H1 (cell line): ENCODE measurements around the gene BCAR3. TPM values are rescaled to one million over a fixed set of nuclear protein-coding genes. Genes with fewer than 3 reads are reported as not detected.

ENCODE experiments used
- BCL11A ChIP-seq, 2 experiments: IDR thresholded peaks; one replicate each; pipeline ENCODE4 v1.6.1; 2011; ENCODE audit warnings: low read depth in 2 of 2, low read length in 2 of 2, mild to moderate bottlenecking in 2 of 2
- CBX5 ChIP-seq: fragments of 300-800, 300-1000 bp; sonication (generic); IDR thresholded peaks from 2 replicates; pipeline ENCODE4 v1.7.1; 2016; ENCODE audit warnings: antibody characterized with exemption, low read length, low read depth
- CTCF ChIP-seq, 3 experiments: IDR thresholded peaks; 1 replicate in 2 of 3; 2 replicates in 1 of 3; pipeline versions ENCODE4 v1.5.1 to v1.6.1; 2011; ENCODE audit warnings: low read length in 3 of 3, mild to moderate bottlenecking in 3 of 3, inconsistent platforms in 2 of 3, low read depth in 1 of 3, moderate library complexity in 1 of 3; ENCODE audit not compliant: insufficient read depth in 1 of 3; ENCODE audit errors: control extremely low read depth in 1 of 3
- HDAC6 ChIP-seq: IDR thresholded peaks from one replicate; pipeline ENCODE4 v1.7.1; 2012; ENCODE audit warnings: low read depth, mild to moderate bottlenecking, inconsistent platforms, low read length, moderate library complexity
- RNF2 ChIP-seq: fragments of 200-900, 300-1000 bp; sonication (generic); IDR thresholded peaks from 2 replicates; pipeline ENCODE4 v1.7.1; 2016; ENCODE audit warnings: borderline replicate concordance, low read depth, mild to moderate bottlenecking, antibody characterized with exemption, low read length; ENCODE audit not compliant: poor library complexity, severe bottlenecking; ENCODE audit errors: missing control alignments
- TEAD4 ChIP-seq: IDR thresholded peaks from 2 replicates; pipeline ENCODE4 v1.6.1; 2012; ENCODE audit warnings: low read depth, low read length, inconsistent platforms, mixed read lengths
- polyA plus RNA-seq, 7 experiments: library from polyadenylated mRNA; depleted of rRNA in 3 of 7; stranded (reverse) in 5 of 7; unstranded in 2 of 7; fragments of >200 nt in 5 of 7; fragments of 200-250 nt in 2 of 7; gene quantifications; 1 replicate in 5 of 7; 2 replicates in 1 of 7; 4 replicates in 1 of 7; pipeline versions ENCODE4 v1.2.1 to v1.2.3, GENCODE V29; 2011 to 2013; ENCODE audit warnings: missing spikeins in 2 of 7, mixed read lengths in 2 of 7
- total RNA-seq: library from RNA; stranded (reverse); fragmentation: NEBNext Ultra II Directional; extraction: Animal tissue kit (Norgen Biotek cat#: 25700); gene quantifications from 2 replicates; pipeline ENCODE4 v1.2.1, GENCODE V29; 2021

Gene BCAR3
- total and polyA plus RNA-seq, 2 of the 8 experiments (the other 6 are each of a cell fraction or from before 2014, with no cell fraction given): 5.6 to 9.2 TPM

GRCh38 chr1:93665015-93665414 is 16.6 kb downstream of the BCAR3 start (continued):
- no peak for TF ChIP-seq RNF2
- TF ChIP-seq HDAC6: no peak
- TF ChIP-seq CTCF (IDR thresholded peaks at IDR 0.05; ENCODE audit: control extremely low read depth in 1 of 3, insufficient read depth in 1 of 3, low read depth in 1 of 3, low read length in 3 of 3): no peak
- TF ChIP-seq BCL11A (IDR thresholded peaks at IDR 0.05; ENCODE audit: low read depth in 2 of 2, low read length in 2 of 2): no peak
- TF ChIP-seq TEAD4: no peak
- no peak for TF ChIP-seq CBX5
- TF ChIP-seq, all 59 proteins: peak for 0
